ENCODE results near the gene RBM39.
"Not testable (repeated sequence)": the region's sequence is repeated elsewhere in the genome, so short reads cannot be mapped to it uniquely, and the experiment has no call there.

Gene RBM39

GRCh38 chr20:35704514-35705261 lies 37.4 kb downstream of the RBM39 start:
- DNase-seq = no peak

- no peak for DNase-seq
Measured at GRCh38 chr20:35702824-35703695, 39.0 kb downstream of the RBM39 start.

DNA sequence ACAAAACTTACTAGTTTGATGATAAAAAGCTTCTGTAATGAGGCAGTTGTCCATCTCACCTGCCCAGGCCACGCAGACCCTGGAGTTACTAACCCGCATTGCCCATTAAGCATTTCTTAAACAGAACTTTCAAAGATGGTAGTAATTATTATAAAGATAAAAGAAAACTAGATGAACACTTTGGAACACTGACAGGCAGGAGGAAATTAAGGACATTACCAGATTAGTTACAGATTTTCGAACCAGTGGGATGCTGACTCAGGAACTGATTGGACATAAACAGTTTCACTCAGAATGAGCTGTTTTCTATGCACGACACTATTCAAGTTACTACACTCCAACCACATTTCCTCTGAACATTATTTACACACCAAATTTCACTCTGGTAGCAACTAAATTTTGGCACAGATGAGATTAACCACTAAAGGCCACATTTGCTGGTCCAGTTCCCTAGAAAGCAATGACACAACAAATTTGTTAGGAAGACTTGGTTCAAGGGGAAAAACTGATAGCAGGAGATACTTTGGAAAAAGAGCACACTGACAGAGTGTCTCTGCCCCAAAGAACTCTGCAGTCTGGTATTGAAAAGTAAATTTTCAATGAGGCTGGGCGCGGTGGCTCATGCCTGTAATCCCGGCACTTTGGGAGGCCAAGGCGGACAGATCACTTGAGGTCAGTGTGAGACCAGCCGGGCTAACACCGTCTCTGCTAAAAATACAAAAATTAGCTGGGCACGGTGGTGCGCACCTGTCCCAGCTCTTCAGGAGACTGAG lies 39.8 kb downstream of the RBM39 start:
- no peak for DNase-seq

GRCh38 chr20:35700625-35701148 lies 41.4 kb downstream of the RBM39 start:
- no peak for DNase-seq

DNA sequence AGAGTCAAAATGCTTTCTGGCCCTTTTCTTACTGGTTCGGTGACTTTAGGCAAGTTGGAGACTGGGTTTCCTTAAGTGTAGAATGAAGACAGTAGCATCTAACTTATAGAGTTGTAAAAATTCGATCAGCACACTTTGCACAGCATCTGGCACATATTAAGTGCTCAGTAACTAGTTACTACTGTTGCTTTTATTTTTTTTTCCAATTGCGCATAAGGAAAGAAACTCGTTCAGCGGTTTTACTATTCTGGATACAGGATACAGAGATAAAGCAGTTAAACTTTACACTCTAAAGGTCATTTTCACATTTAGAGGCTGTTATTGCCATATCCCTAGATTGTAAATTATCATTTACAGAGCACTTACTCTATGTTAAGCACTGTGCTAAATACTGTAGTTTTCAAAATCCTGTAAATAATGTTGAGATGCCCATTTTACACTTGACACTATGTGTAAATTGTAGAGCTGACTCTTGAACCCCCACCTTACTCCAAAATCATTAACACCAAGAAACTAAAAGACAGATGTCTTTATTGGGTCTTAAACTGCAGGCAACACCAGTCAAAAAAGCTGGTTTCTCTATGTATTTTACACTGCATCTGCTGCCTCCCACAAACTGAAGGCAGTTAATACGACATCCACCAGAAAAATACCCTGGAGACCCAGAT lies 42.0 kb downstream of the RBM39 start:
- DNase-seq = no peak

GRCh38 chr20:35699127-35699956 lies 42.7 kb downstream of the RBM39 start, which contains the start of the genes NFS1 and ROMO1:
Gene NFS1 (minus strand): TSS chr20:35699352. CDS start chr20:35699288, 64 bp downstream.
Gene ROMO1 (plus strand): TSS chr20:35699405. CDS start chr20:35699633, 228 bp downstream.
- no peak for DNase-seq

GRCh38 chr20:35698298-35699126 lies 43.5 kb downstream of the RBM39 start:
- DNase-seq = no peak

GRCh38 chr20:35697696-35698297 lies 44.3 kb downstream of the RBM39 start:
- DNase-seq = no peak

GRCh38 chr20:35695978-35696377 lies 46.1 kb downstream of the RBM39 start:
- DNase-seq = no peak

- DNase-seq = no peak
Measured at GRCh38 chr20:35695245-35695749, 46.8 kb downstream of the RBM39 start.

DNA sequence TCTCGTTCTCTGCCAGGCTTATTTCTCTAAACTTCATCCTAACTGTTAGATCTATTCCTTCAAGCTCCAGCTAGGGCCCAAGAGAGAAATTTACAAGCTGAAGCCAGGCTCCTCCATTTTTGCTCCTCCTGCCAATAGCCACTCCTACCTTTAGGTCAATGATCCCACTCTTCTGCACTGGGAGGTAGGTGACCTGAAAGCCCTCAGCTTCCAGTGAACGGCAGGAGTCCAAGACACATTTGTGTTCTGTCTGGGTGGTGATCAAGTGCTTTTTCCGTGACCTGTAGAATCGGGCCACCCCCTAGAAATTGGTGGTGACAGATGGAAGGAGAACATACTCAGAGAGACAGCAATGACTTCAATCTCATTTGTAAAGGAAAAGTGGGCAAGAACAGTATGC lies 51.8 kb downstream of the RBM39 start:
- DNase-seq = no peak

DNA sequence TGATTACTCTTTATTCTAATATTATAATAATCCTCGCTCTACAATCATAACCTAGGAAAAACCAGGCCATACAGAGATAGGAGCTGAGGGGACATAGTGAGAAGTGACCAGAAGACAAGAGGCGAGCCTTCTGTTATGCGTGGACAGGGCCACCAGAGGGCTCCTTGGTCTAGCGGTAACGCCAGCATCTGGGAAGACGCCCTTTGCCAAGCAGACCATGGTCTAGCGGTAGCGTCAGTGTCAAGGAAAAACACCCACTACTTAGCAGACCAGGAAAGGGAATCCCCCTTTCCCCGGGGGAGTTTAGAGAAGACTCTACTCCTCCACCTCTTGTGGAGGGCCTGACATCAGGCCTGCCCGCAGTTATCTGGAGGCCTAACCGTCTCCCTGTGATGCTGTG lies 55.2 kb downstream of the RBM39 start:
- not testable (repeated sequence) for DNase-seq

DNA sequence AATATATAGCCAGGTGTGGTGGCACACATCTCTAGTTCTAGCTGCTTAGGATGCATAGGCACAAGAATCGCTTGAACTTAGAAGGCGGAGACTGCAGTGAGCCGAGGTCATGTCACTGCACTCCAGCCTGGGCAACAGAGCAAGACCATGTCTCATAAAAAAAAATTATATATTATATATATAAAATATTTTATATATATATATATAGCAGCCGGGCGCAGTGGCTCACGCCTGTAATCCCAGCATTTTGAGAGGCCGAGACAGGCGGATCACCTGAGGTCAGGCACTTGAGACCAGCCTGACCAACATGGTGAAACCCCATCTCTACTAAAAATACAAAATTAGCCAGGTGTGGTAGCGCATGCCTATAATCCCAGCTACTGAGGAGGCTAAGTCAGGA lies 56.7 kb downstream of the RBM39 start:
- DNase-seq = not testable (repeated sequence)

GRCh38 chr20:35681960-35682359 lies 60.1 kb downstream of the RBM39 start:
- DNase-seq = no peak

DNA sequence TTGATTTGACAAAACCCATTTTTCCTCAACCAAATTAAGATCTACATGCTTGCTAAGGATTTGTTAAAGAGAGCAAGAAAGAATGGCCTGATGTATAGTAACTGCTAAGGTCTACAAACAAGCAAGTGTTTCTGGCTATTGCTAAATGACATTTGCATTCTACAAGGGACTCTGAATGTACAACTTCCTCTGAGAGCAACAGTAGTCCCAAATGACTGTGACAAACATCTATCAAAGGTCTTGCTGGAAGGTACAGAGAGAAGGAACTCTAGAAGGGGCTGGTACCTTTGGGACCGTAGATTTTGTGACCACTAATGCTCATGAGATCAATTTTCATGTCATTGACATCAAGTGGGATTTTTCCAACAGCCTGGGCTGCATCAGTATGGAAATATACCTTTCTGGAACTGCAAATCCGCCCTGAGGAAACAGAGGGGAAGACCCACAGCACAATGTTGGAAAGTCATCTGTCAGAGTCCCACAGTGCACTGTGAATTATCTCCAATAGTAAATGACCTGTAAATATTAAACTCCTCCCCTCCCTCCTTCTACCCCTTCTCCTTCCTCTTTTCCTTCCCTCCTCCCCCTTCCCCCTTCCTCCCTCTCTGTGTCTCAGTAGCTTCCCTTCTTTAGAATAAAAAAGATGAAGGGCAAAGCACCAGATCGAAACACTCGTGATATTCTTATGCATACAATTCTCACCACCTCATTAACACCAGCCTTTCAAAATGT lies 61.4 kb downstream of the RBM39 start:
- no peak for DNase-seq

GRCh38 chr20:35674921-35675320 lies 67.1 kb downstream of the RBM39 start:
- DNase-seq = no peak

DNA sequence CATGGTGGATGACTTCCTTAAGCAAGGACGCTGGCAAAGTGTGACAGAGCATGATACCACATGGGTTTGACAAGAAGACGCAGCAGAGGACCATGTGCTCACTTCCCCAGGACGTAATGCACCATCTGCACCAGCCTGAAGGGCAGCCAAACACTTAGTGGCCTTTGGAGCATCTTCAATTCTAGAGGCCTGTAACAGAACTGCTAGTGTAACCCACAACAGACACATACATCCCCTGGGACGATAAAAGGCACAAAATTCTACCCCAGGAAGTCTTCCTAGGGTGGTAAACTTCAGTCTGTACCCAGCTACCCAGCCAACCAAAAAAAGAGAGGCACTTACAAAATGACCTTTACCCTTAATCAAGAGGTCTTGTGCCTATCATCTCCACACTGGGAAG lies 68.2 kb downstream of the RBM39 start:
- no peak for DNase-seq

DNA sequence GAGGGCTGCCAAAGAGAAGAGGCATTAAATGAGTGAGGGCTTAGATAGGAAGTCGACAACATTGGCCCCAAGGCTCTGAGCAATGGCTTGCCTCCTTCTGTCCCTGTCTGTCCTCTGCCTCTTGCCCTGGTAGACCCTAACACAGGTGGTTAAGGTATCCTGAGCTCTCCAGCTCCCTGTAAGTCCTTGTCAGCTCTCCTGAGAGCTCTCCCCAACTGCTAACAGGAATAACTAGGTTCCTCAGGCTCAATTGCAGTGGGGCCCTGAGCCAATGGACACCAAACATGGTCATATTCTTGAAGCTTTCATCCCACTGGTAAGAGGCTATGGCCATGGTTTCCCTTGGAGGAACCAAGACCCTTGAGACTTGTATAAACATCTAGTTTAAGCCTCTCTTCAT lies 72.4 kb downstream of the RBM39 start:
- no peak for DNase-seq

DNA sequence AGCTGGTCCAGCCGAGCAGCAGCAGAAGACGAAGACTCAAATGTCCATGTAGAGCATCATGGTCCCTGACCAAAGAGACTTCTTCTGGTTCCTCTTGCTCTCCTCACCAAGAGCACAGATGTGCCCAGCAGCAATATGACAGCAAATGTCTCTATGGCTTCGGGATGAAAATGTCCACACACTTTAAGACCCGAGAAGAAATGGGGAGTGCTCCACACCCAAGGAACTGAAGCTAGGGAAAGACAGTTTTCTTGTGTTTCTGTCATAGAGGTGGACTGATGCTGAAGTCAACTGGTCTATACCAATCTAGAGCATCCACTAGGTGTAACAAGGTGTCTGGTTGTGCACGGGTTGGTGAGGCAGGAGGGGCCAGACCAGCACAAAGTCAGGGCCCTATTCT lies 72.8 kb downstream of the RBM39 start:
- no peak for DNase-seq
